KG1 (cell line): ENCODE data around the gene EVI2B.
"Not testable (repeated sequence)": the region's sequence is repeated elsewhere in the genome, so short reads cannot be mapped to it uniquely, and the experiment has no call there.

Experiments used
- DNase-seq: peaks from one replicate; lab custom pipeline; 2025; lab: John Stamatoyannopoulos, UW

Gene EVI2B

DNA sequence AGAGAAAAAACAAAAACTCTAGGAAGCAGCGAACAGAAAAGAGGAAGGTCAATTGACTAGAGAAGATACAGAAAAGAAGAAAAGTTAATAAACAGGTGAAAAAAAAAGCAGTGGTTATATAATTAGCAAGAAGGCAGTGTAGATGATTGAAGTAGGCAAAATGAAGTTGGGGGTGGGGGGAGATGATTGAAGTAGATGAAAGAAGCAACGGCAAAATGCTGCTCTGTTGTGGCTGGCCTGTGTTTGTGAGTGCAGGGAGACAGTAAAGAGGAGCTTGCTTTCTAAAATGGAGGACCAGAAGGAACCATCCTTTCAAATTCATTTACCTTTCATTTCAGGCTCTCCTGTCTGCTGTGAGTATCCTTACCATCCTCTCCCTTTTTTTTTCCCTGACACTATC is 3.6 kb downstream of the EVI2B start:
- DNase-seq, result no peak

DNA sequence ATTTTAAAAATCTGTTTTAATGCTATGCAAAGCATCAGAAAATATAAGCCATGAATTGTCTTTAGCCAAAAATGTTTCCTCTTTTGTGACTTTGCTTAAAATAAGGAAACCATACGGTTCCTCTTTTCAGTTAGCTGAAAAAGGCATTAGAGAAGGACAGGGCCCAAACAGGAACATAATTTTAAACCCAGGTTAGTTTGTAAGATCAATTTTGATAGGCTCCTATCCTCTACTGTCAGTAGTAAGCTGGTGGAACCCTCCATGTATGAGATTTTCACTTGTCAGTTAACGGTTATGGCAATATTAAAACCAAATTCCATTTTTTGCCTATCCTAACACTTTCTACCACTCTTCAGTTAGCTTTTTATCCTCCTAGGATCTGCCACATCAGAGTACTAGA is 4.3 kb downstream of the EVI2B start:
- peak; percentile 53 for DNase-seq

DNA sequence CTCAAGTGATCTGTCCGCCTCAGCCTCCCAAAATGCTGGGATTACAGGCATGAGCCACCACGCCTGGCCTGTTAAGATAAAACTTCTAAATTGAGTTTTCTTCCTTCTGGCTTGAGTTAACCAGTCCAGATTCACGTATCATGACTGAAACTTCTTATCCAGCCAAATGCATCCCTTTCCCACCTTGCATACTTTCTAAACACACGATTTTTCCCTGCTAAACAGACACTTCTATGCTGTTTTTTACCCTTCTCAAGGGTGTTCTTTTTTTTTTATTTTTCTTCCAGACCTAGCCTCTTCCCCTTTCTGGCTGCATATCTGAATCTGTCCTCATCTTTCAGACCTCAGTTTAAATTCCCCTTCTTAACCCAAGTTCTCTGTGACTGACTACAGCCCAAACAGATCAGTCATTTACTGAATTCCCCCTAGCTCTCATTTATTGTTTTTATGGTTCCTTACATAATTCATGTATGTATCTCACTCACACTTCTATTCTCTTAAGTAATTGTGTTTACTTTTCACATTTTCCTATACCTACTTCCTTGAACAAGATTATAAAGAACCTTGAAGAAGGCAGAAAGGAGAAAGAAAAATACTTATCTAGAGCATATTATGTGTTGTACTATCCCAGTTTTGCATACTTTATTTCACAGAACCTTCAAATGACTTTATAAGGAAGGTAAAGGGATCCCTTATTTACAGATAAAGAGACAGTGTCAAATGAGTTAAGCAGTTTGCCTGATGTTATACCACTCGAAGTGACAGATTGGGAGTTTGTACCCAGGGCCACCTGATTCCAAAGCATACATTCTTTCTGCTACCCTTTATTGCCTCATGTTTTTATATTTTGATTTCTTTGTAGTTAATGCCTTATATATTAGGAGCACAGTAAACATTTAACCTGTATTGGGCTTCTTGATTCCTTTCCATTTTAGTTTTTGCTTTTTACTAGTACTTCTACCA is 5.2 kb downstream of the EVI2B start:
- DNase-seq, result peak; percentile 42

DNA sequence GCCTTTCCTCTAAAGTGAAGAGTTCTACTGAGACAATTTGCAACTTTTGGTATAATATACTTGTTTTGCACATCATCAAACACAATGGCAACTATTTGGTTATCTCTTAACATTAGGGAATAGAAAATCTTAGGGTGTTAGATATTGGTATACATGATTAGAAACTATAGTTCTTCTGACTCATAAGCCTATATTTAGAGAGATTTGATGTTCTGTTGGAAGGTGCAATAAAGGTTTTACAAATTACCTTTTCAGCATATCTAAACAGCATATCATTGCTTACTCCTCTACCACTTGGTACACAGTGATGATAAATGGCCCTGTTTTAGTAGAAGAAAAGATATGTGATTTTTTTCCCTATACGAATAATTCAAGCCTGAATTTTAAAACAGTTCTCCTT is 6.2 kb downstream of the EVI2B start:
- DNase-seq, result no peak

DNA sequence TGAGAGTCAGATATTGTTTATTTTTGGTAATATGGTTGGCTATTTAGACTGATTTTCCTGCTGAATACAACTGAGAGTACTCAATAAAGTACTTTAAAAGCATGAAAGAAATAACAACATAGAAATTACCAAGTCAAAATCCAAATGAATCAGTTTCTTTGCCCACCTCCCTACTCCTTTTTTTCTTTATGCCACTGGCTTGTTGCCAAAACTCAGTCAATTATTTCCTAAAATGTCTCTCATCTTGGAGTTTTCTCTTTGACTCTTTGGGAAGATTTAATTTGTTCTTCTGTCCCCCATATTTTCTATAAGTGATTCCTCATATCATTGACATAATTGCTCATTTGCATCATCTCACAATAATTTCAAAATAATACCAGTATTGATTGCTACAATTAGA is 14.2 kb downstream of the EVI2B start:
- DNase-seq, result no peak

DNA sequence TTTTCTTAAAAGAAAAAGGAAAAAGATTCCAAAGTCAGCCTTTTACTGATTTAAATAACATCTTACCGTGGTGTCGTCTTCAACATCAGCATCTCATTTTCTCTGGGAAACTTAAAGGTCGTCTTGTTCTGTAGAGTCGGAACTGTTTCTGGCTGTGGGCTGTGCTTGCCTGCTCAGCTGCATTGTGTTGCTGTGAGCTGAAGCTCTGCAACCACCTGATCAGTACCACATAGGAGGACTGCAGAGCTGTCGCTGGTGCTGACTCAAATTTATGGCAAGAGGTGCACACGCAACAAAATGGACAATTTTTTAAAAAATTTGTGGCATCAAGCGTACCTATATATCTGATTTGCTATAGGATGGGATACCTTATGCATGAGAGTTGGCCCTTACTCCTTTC is 16.8 kb downstream of the EVI2B start, which contains the start of gene OMG:
Gene OMG (minus strand): TSS at position 150 of the 400 bp plus-strand sequence. CDS start 908 bp downstream, outside the sequence.
- no peak for DNase-seq

DNA sequence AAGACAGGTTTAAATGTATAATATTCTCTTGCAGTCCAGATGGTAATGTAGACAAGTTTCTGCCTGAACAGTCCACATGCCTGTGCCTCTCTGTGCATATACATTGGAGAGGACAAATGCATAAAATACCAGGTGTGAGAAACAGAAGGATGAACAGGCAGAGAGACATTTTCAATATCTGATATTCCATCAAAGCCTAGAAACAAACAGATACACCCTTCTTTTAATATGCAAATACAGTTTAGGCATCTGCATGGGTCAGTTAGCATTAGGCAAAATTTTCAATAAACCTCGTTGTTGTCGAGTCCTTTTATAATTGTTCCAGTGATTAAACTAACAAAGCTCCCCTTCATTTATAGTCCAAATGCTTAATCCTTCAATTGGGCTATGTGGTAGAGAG is 17.7 kb downstream of the EVI2B start:
- DNase-seq, result no peak

DNA sequence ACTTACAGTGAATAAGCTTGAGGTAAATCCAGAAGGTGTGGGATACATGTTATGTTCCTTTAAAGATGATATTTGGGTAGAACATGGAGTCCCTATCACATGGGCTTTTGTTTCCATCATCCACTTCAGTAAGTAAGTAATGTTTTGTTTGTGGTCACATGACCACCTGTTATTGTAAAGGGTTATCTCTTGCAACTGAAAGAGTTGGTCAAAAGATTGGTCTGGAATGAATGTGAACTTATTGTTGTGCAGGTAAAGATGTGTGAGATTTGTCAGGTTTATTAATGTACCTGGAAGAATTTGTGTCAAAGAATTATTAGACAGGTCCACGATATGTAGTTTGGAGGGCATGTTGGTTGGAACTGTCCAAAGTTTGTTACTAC is 18.4 kb downstream of the EVI2B start:
- DNase-seq, result no peak

DNA sequence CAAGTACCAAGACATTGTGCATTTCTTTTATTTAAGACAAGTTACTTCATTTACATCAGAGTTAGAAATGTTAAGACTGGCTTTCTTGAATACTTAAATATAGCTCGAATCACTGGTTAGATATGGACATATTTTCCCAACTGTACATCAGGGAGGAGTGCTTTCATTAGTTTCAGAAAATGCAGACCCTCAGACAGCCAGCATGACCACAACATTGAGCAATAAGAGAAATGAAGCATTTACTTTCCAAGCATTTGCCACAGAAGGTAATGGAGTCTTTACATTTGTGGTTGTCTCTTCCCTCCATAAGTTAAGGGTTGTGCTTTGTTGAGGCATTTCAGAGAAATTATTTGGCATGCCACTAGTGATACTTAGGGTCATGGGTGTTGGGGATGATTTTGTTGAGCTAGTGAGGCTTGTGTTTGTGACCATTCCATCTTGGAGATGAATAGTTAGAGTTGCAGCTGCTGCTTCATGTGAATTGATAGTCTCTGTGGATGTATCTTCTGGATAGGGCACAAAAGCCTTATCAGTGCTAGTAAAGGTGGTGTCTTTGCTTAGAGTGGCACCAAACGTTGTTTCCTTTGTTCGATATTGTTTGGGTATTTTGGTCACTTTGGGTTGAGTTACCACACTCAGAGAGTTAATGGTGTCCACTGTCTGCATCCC is 18.9 kb downstream of the EVI2B start:
- DNase-seq, result no peak

DNA sequence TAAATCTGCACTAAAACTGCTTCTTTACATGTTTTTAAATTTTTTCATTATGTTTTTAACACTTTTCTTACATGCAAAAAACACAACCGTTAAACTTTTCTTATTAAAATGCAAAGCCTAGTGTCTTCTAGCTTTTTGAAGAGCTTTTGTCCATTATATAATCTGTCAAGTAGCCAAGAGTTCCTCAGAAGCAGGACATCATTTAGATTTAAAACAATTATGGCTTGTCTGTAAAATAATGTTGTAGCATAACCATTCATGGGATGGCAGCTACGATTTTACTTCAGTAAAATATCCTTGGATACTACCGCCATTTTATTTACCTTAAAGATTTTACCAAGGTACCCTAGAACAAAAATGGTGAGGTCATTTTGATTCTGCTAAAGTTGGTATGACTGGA is 19.6 kb downstream of the EVI2B start:
- DNase-seq, result no peak

DNA sequence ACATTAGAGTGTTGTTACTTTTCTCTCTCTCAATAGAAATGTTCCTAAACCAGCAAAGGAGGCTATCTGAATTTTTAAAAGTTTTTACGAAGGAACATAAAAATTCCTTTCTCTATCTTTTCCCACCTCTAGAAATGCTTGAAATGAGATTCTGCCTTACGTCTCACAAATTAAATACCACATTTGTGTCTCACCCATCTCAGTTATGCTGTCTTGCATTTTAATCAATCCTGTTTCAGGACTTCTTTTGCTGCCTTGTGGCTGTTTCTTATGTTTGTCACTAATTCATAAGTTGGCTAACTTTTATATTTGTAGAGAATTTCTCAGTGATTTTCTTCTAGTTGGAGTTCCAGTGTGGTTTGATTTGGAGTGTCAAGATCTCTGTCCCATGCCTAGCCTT is 20.3 kb downstream of the EVI2B start:
- DNase-seq, result no peak

DNA sequence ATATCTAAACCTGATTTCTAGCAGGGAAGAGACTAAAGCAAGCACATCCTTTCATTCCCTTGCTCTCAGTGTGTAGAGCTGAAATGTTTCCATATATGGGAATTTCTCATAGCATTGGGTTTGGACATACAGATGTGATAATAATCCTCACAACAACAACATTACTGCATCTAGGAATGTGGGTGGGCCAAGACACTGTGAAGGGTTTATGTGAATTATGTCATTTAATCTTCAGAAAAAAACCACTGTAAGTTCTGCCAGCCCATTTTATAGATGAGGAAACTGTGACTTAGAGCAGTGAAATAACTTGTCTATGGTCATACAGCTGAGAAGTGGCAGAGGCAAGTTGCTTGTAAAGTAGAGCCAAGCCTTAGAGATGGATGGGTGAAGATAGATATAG is 22.0 kb downstream of the EVI2B start:
- no peak for DNase-seq

DNA sequence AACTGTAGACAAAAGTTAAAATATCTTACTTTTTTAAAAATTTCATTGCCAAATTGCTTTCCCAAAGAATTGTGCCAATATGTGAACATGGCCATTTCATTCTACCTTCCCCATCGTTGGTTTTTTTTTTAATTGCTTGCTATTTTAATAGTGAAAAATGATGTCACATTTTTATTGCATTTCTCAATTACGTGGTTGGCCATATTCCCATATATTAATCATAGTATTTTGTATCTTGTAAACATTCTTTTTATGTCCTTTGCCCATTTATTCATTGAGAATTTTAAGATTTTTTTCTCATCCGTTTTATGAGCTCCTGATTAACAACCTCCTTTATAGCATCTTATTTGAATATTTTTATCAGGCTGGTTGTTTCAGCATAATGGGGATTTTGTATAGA is 24.1 kb downstream of the EVI2B start:
- DNase-seq, result no peak

DNA sequence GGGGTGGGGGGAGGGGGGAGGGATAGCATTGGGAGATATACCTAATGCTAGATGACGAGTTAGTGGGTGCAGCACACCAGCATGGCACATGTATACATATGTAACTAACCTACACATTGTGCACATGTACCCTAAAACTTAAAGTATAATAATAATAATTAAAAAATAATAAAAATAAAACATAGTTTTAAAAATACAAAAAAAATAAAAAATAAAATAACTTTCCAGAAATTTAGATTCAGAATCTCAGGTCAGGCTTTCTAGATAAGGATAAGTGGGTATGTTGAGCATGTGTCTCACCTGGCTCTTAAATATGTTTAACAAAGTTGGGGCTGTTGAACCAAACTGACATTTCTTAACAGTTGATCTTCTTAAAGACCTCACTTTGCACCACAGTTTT is 25.9 kb downstream of the EVI2B start:
- not testable (repeated sequence) for DNase-seq

DNA sequence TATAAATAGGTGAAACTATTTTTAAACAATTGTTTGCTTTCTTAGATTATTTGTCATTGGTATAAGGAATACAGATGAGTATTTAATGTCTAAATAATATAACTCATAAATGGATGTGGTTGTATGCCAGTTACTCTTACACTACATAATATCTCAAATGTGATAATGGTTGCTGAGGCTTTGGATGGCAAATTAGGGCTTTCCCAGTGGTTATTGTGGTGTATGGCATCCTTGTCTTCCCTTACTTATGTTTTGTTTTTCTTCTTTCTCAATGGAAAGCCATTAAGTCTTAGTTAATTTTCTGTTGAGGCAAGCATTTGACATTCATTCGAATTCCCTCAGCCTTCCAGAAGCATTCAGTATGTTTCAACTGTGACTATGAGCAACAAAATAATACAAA is 27.3 kb downstream of the EVI2B start:
- DNase-seq, result no peak

DNA sequence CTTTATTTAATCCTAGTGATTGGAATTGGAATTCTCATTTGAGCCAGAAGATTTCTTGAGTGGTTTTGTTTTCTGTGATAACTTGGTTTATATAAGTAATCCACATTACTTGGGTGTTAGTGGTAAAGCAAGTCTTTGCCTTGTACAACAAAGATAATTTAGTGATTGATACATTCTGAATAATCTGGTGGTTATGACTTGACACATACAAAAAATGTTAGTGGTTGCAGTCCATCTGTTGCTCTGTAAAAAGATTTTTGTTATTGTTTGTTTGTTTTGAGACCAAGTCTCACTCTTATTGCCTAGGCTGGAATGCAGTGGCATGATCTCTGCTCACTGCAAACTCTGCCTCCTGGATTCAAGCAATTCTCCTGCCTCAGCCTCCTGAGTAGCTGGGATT is 30.0 kb downstream of the EVI2B start:
- DNase-seq, result no peak

DNA sequence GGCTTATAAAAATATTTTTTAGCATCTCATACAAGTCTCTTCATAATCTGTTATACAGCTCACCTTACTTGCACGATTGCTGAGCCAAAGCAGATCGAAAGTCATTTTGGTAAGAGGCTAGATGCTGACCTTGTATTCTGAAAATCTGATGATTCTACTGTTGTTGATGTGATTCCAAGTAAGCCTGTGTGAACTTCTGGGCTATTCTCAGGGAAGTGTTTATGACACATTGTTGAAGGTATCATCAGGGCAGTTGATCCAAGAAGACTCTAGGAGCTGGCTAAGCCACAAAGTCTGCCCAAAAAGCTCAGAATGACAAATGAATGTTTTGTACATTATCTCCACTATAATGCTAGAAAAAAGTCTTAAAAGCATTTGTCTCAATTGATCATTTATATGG is 32.8 kb downstream of the EVI2B start:
- DNase-seq, result no peak

DNA sequence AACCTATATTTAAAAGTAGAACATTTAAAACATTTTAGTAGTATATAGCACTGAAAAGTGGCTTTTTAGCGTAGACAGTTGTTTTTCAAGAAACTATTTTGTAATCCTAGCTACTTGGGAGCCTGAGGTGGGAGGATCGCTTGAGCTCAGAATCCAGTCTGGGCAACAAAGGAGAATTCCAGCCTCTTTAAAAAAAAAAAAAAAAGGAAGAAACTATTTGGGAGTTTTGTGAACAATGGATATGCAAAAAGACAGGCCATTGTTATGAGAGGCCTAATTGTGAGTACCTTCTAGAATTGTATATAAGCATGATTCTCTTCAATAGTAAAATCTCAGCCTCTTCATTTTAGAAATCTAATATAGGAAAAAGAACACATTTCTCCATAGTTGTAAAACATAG is 34.5 kb downstream of the EVI2B start:
- no peak for DNase-seq

DNA sequence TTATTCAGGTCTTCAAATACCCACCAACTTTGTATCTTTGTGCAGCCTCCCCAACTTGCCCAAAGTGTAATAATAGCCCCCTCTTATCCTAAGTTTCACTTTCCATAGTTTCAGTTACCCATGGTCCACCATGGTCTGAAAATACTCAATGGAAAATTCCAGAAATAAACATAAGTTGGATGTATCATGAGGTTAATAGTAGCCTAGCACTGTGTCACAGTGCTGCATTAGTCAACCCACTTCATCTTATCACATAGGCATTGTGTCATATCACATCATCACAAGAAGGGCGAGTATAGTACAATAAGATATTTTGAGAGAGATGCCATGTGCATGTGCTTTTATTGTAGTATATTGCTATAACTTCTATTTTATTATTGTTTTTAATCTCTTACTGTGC is 38.7 kb downstream of the EVI2B start:
- no peak for DNase-seq

DNA sequence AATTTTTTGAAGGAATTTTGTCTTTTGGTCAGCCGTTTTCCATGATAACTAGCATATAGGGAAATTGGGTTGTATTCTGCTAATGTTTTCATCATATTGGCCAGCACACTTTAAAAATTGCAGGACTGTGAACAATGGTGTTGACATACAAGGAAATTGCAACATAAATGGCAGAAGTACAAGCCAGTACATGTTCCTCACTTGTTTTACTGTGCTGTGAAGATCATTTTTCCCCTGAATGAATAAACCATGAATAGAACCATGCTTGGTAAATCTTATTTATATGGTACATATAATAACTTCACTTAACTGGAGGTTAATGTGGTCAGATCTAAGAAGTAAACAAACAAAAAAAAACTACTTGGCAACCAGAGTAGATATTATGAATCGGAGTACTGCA is 39.6 kb downstream of the EVI2B start:
- no peak for DNase-seq

DNA sequence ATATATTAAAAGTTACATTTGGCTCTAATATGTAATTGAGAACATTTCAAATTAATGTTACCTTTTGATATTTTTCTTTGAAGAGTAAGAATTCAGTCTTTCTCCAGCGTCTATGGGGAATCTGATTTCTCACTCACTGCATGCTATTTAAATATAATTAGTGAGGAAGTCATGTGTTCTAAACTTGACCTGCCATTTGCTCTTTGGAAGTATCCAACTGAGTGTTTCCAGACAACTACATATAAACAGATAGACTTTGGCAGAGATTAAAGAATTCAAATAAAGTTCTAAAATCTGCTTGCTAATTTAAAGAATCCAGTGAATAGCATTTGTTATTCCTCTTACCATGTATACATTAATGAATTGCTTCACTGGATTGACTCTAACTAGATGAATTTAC is 40.3 kb downstream of the EVI2B start:
- no peak for DNase-seq

DNA sequence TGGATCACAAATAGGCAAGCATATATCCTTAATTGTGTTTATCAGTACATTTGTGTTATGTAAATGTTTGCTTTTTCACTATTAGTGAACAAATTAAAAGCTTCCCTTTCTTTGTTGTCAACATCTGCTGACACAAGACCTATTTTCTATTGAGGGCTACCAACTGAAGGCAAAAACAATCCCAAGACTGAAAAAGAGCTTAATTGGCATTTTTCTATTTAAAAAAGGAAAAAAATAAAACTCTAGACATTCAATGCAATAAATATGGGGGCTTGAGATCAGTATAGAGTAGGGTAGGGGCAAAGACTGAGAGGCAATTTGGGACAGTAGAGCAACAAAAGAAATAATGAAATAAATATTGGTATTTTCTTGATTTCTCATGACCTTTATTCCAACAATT is 41.1 kb downstream of the EVI2B start:
- DNase-seq, result no peak

DNA sequence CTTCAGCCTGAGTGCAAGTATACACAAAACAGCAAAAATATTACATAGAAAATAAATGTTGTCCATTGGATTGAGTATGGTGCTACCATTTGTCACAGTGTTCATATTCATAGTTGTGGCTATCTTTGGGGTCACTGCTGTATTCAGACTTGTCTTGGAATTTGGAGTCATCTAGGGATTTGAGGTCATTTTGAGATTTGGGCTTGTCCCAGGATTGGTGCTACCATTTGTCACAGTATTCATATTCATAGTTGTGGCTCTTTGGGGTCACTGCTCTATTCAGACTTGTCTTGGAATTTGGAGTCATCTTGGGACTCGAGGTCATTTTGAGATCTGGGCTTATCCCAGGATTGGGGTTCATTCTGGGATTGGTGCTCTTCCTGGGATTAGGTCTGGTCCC is 41.6 kb downstream of the EVI2B start:
- no peak for DNase-seq

DNA sequence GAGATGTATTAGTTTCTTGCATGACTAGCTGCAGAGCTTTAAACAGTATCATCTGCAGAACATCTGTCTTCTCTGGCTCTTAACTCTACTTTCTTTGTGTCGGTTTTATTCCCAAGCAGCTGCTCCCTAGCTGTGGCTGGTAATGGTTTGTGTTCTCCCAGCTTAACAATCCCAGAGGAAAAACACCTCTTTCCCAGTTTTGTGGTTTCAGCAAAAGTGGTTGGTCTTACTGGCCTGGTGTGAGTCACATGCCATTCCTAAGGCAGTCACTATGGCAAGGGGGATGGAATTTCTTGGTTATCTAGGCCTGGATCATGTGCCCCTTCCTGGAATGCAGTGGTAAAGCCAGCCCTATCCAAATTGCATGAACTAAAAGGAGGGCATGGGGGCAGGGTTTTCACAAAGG is 44.3 kb downstream of the EVI2B start:
- no peak for DNase-seq
